Activated CD8-positive, alpha-beta T cell treated with anti-CD3 and anti-CD28 coated beads, Interleukin-2, amount 10 ng/mL, durations not matched to agents 7 days and 5 days (primary cell): ENCODE data around the gene HSFX1. TPM values are rescaled to one million over a fixed set of nuclear protein-coding genes. Genes with fewer than 3 reads are reported as not detected.
A peak's percentile ranks its signal among the peaks of the same experiment; 100 is the strongest.
"Not testable (repeated sequence)": the region's sequence is repeated elsewhere in the genome, so short reads cannot be mapped to it uniquely, and the experiment has no call there.

Experiments used
- ATAC-seq: fragments of 150-1000 bp; cut with Tn5 transposase; one replicate; pipeline ENCODE4 v1.10.0; 2021; ENCODE audit warnings: moderate library complexity
- CTCF ChIA-PET: fragments of 350-600 bp; sonication (Branson Sonifier 250); formaldehyde crosslinking; loops from one replicate; lab custom pipeline; 2021; ENCODE audit warnings: antibody characterized with exemption; lab: Charles Lee
- POLR2A ChIA-PET: fragments of 350-600 bp; sonication (Branson Sonifier 250); formaldehyde crosslinking; loops from one replicate; lab custom pipeline; 2021; ENCODE audit warnings: antibody characterized with exemption; lab: Charles Lee
- DNase-seq: peaks from one replicate; pipeline ENCODE4 v3.0.0-alpha.2; 2020
- H3K27ac Mint-ChIP-seq: one replicate; pipeline ENCODE4 v1.8.0; 2021; ENCODE audit warnings: mild to moderate bottlenecking, mixed read lengths
- H3K27me3 Mint-ChIP-seq: one replicate; pipeline ENCODE4 v1.8.0; 2021; ENCODE audit warnings: low read depth, mixed read lengths
- H3K36me3 Mint-ChIP-seq: one replicate; pipeline ENCODE4 v1.8.0; 2021; ENCODE audit warnings: low read depth, mixed read lengths
- H3K4me1 Mint-ChIP-seq: one replicate; pipeline ENCODE4 v1.8.0; 2021; ENCODE audit warnings: low read depth, mixed read lengths
- H3K4me3 Mint-ChIP-seq: one replicate; pipeline ENCODE4 v1.8.0; 2021; ENCODE audit warnings: mild to moderate bottlenecking, mixed read lengths
- H3K9me3 Mint-ChIP-seq: one replicate; pipeline ENCODE4 v1.8.0; 2022; ENCODE audit warnings: mixed read lengths; ENCODE audit not compliant: insufficient read depth
- total RNA-seq, 2 experiments: library from RNA; stranded (reverse); gene quantifications; one replicate each; pipeline ENCODE4 v1.2.3, GENCODE V29; 2021

Gene HSFX1
- total RNA-seq, 2 experiments from 2014 or later: 0.78 to 0.90 TPM

GRCh38 chrX:149762696-149763614 is 10.9 kb upstream of the HSFX1 start:
- DNase-seq: no peak
- H3K27me3 Mint-ChIP-seq: peaks cover 4% of the 10 kb centered on the region
- H3K36me3 Mint-ChIP-seq: no peaks in the 10 kb centered on the region
- no peak overlapping the region for H3K4me3 Mint-ChIP-seq
- no peak overlapping the region for H3K27ac Mint-ChIP-seq
- CTCF ChIA-PET: no interaction called here
- ATAC-seq: no peak
- no peaks in the 10 kb centered on the region for H3K9me3 Mint-ChIP-seq
- no peaks in the 10 kb centered on the region for H3K4me1 Mint-ChIP-seq
- POLR2A ChIA-PET: no interaction called here

- H3K9me3 Mint-ChIP-seq, DNase-seq, H3K4me3 Mint-ChIP-seq, CTCF ChIA-PET, H3K4me1 Mint-ChIP-seq, H3K36me3 Mint-ChIP-seq, ATAC-seq, POLR2A ChIA-PET, H3K27me3 Mint-ChIP-seq, H3K27ac Mint-ChIP-seq: not testable (repeated sequence)
Observed at GRCh38 chrX:149770344-149770743, 3.5 kb upstream of the HSFX1 start.

- POLR2A ChIA-PET, H3K9me3 Mint-ChIP-seq, ATAC-seq, H3K4me3 Mint-ChIP-seq, H3K27me3 Mint-ChIP-seq, CTCF ChIA-PET, H3K27ac Mint-ChIP-seq, H3K4me1 Mint-ChIP-seq, H3K36me3 Mint-ChIP-seq, DNase-seq: not testable (repeated sequence)
Observed at GRCh38 chrX:149773026-149773425, 842 bp upstream of the HSFX1 start.

GRCh38 chrX:149777999-149778398 is 4.1 kb downstream of the HSFX1 start:
- H3K9me3 Mint-ChIP-seq, H3K4me3 Mint-ChIP-seq, ATAC-seq, POLR2A ChIA-PET, H3K27me3 Mint-ChIP-seq, H3K36me3 Mint-ChIP-seq, H3K4me1 Mint-ChIP-seq, DNase-seq, H3K27ac Mint-ChIP-seq, CTCF ChIA-PET: not testable (repeated sequence)

- H3K27ac Mint-ChIP-seq, H3K27me3 Mint-ChIP-seq, CTCF ChIA-PET, H3K9me3 Mint-ChIP-seq, H3K36me3 Mint-ChIP-seq, ATAC-seq, H3K4me3 Mint-ChIP-seq, DNase-seq, POLR2A ChIA-PET, H3K4me1 Mint-ChIP-seq: not testable (repeated sequence)
Observed at GRCh38 chrX:149781727-149782126, 7.9 kb downstream of the HSFX1 start, which contains the start of gene MAGEA9. MAGEA9 (plus strand) TSS chrX:149781930; CDS start chrX:149786211, 4,281 bp downstream.

- H3K27ac Mint-ChIP-seq, H3K9me3 Mint-ChIP-seq, H3K4me3 Mint-ChIP-seq, CTCF ChIA-PET, DNase-seq, POLR2A ChIA-PET, H3K36me3 Mint-ChIP-seq, H3K27me3 Mint-ChIP-seq: not testable (repeated sequence)
- H3K4me1 Mint-ChIP-seq: peaks cover 28% of the 10 kb centered on the region
- peak; percentile 99 for ATAC-seq
Observed at GRCh38 chrX:149795531-149795930, 21.7 kb downstream of the HSFX1 start.

- Mint-ChIP-seq H3K27ac (peak overlapping the region; percentile 34), H3K27me3 (no peaks in the 10 kb centered on the region), H3K4me3 (no peak overlapping the region), H3K4me1 (peaks cover 32% of the 10 kb centered on the region), H3K9me3 (no peaks in the 10 kb centered on the region), H3K36me3 (peaks cover 2% of the 10 kb centered on the region)
- ChIA-PET POLR2A (no interaction called here), CTCF (interaction anchor here (0.9 to 1.0 kb wide), 2 partner anchors 24 to 31 kb away, joined by 3 read pairs; no protein-coding TSS in a partner anchor)
- ATAC-seq (no peak), DNase-seq (no peak)
Observed at GRCh38 chrX:149799095-149799714, 25.3 kb downstream of the HSFX1 start.

GRCh38 chrX:149799938-149800337 is 26.1 kb downstream of the HSFX1 start:
- ATAC-seq (no peak), DNase-seq (no peak)
- ChIA-PET CTCF (no interaction called here), POLR2A (no interaction called here)
- H3K27me3 Mint-ChIP-seq: no peaks in the 10 kb centered on the region
- H3K36me3 Mint-ChIP-seq: peaks cover 2% of the 10 kb centered on the region
- no peaks in the 10 kb centered on the region for H3K9me3 Mint-ChIP-seq
- H3K4me3 Mint-ChIP-seq: no peak overlapping the region
- peaks cover 32% of the 10 kb centered on the region for H3K4me1 Mint-ChIP-seq
- no peak overlapping the region for H3K27ac Mint-ChIP-seq

GRCh38 chrX:149803458-149804062 is 29.7 kb downstream of the HSFX1 start:
- DNase-seq (no peak), ATAC-seq (no peak)
- H3K4me1 Mint-ChIP-seq: peaks cover 17% of the 10 kb centered on the region
- H3K27ac Mint-ChIP-seq: no peak overlapping the region
- no peaks in the 10 kb centered on the region for H3K9me3 Mint-ChIP-seq
- H3K27me3 Mint-ChIP-seq: no peaks in the 10 kb centered on the region
- POLR2A ChIA-PET: no interaction called here
- H3K36me3 Mint-ChIP-seq: no peaks in the 10 kb centered on the region
- H3K4me3 Mint-ChIP-seq: no peak overlapping the region
- CTCF ChIA-PET: interaction anchor here (0.7 kb wide), 1 partner anchor 21 kb away, joined by 3 read pairs; no protein-coding TSS in a partner anchor

- ChIA-PET POLR2A (no interaction called here), CTCF (no interaction called here)
- no peak for ATAC-seq
- no peaks in the 10 kb centered on the region for H3K9me3 Mint-ChIP-seq
- H3K36me3 Mint-ChIP-seq: no peaks in the 10 kb centered on the region
- no peak overlapping the region for H3K27ac Mint-ChIP-seq
- DNase-seq: no peak
- H3K27me3 Mint-ChIP-seq: no peaks in the 10 kb centered on the region
- peaks cover 17% of the 10 kb centered on the region for H3K4me1 Mint-ChIP-seq
- H3K4me3 Mint-ChIP-seq: no peak overlapping the region
Observed at GRCh38 chrX:149804102-149804501, 30.2 kb downstream of the HSFX1 start.

- no peaks in the 10 kb centered on the region for H3K36me3 Mint-ChIP-seq
- no peaks in the 10 kb centered on the region for H3K4me1 Mint-ChIP-seq
- no peak overlapping the region for H3K4me3 Mint-ChIP-seq
- POLR2A ChIA-PET: no interaction called here
- ATAC-seq: no peak
- DNase-seq: no peak
- CTCF ChIA-PET: no interaction called here
- H3K9me3 Mint-ChIP-seq: no peaks in the 10 kb centered on the region
- H3K27ac Mint-ChIP-seq: no peak overlapping the region
- no peaks in the 10 kb centered on the region for H3K27me3 Mint-ChIP-seq
Observed at GRCh38 chrX:149807747-149808458, 34.0 kb downstream of the HSFX1 start.
